ENCODE results near the gene CYP19A1. TPM values are rescaled to one million over a fixed set of nuclear protein-coding genes. Genes with fewer than 3 reads are reported as not detected.

The CYP19A1 gene
- total RNA-seq, 4 donors from 2014 or later = 1.8 to 2.9 (median 2.5) TPM; not detected in 1

DNA sequence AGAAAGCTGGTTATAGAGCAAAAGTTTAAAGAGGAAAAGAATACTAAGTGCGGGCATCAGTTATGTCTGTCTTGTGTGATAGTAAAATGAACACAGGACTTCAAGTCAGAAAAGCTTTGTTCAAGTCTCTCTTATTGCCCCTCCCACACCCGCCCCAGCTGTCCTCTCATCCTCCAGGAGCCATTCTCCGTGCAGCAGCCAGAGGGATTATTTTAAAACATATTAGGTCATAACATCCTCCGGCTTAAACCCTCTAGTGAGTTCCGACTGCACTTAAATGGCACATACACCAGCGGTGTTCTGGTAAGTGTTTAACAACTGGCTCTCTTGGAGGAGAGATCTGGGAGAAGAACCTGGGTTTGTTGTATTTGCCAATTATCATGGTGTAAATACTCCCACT lies 138.9 kb downstream of the CYP19A1 start:
- peaks cover 17% of the 10 kb centered on the region for H3K27me3 ChIP-seq
- TF ChIP-seq, protein P1, sequence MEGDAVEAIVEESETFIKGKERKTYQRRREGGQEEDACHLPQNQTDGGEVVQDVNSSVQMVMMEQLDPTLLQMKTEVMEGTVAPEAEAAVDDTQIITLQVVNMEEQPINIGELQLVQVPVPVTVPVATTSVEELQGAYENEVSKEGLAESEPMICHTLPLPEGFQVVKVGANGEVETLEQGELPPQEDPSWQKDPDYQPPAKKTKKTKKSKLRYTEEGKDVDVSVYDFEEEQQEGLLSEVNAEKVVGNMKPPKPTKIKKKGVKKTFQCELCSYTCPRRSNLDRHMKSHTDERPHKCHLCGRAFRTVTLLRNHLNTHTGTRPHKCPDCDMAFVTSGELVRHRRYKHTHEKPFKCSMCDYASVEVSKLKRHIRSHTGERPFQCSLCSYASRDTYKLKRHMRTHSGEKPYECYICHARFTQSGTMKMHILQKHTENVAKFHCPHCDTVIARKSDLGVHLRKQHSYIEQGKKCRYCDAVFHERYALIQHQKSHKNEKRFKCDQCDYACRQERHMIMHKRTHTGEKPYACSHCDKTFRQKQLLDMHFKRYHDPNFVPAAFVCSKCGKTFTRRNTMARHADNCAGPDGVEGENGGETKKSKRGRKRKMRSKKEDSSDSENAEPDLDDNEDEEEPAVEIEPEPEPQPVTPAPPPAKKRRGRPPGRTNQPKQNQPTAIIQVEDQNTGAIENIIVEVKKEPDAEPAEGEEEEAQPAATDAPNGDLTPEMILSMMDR (IDR thresholded peaks at IDR 0.05) = no peak
- H3K27ac ChIP-seq = no peak overlapping the region
- H3K4me1 ChIP-seq = no peaks in the 10 kb centered on the region
- H3K36me3 ChIP-seq = no peaks in the 10 kb centered on the region
- 71 to 78% methylated on average over 3 to 6 of the region's 6 CpGs for WGBS, 2 donors (ENCODE audit: low coverage in 1 of 2)
- no peaks in the 10 kb centered on the region for H3K9me3 ChIP-seq
- H3K4me3 ChIP-seq = no peak overlapping the region
- no peak for ATAC-seq

DNA sequence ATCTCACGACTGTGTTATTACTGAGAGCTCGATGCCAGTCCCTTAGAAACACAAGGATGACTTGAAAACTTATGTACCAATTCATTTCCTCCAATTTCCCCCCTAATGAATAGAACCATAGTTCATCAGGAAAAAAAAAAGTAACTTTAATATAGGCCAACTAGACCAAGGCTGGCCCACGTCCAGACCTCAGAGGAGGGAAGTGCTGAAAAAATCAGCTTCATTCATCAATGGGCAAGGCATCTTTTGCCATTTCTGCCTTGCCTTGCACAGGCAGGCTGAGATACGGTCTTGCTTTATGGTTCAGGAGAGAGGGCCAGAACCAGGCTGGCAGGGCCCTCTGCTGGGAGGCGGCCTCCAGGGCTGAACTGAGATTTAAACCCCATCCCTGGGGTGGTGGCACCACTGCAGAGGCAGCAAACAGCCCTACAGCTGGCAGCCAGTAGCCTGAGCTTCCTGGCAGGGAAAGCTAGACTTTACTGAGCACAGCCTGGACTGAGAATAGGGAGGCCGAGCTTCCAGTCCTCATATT lies 139.6 kb downstream of the CYP19A1 start:
- Histone ChIP-seq H3K36me3 (no peaks in the 10 kb centered on the region), H3K27me3 (peaks cover 17% of the 10 kb centered on the region), H3K27ac (no peak overlapping the region), H3K4me3 (no peak overlapping the region), H3K9me3 (no peaks in the 10 kb centered on the region), H3K4me1 (no peaks in the 10 kb centered on the region)
- ATAC-seq = no peak
- WGBS, 2 donors (ENCODE audit: low coverage in 1 of 2) = 50 to 60% methylated on average over 2 to 3 of the region's 6 CpGs
- TF ChIP-seq POLR2A (IDR thresholded peaks at IDR 0.05) (no peak), POLR2AphosphoS5 (IDR thresholded peaks at IDR 0.05) (no peak), EP300 (IDR thresholded peaks at IDR 0.05) (no peak)
- TF ChIP-seq, protein P1 (IDR thresholded peaks at IDR 0.05) = no peak

DNA sequence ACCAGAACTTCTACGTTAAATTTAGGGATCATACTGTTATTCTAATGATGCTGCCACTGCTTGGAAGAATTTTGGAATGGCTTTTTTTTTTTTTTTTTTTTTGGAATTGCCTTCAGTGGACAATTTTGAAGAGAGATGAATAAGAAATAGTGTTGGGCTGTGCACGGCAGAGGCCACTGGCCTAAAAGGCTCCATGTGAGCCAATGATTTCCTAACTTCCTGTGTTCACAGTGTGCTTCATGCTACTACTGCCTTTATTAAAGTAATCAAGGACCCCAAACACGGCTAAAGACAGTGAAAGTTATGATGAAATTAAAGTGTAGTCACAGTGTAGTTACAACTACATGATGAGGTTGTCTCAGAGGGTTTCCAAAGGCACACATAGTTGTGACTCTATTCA lies 142.9 kb downstream of the CYP19A1 start:
- Histone ChIP-seq H3K36me3 (no peaks in the 10 kb centered on the region), H3K4me1 (peaks cover 0 to 7% (median 5%) of the 10 kb centered on the region in 3 donors), H3K9me3 (no peaks in the 10 kb centered on the region), H3K4me3 (no peak overlapping the region), H3K27ac (no peak overlapping the region), H3K27me3 (peaks cover 13% of the 10 kb centered on the region)
- no peak for ATAC-seq
- no peak for TF ChIP-seq POLR2AphosphoS5 (IDR thresholded peaks at IDR 0.05)
- no peak for TF ChIP-seq POLR2A (IDR thresholded peaks at IDR 0.05)
- no peak for TF ChIP-seq EP300 (IDR thresholded peaks at IDR 0.05)
- TF ChIP-seq, protein P1 (IDR thresholded peaks at IDR 0.05) = no peak
- 40 to 77% methylated on average over 2 to 3 of the region's 3 CpGs for WGBS, 2 donors (ENCODE audit: low coverage in 1 of 2)

DNA sequence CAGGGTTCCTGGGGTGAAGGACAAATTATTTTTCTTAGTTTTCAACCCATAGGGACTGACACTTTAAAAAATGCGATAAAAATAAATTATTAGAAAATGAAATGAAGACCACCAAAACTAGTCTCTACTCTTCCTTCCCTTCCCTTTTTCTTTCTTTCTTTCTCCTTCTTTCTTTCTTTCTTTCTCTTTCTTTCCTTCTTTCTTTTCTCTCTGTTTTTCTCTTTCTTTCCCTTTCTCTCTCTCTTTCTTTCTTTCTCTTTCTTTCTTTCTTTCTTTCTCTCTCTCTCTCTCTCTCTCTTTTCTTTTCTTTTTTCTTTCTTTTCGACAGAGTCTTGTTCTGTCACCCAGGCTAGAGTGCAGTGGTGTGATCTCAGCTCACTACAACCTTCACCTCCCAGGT lies 144.4 kb downstream of the CYP19A1 start:
- H3K4me3 ChIP-seq = no peak overlapping the region
- no peak overlapping the region for H3K27ac ChIP-seq
- no peaks in the 10 kb centered on the region for H3K9me3 ChIP-seq
- WGBS, 2 donors (ENCODE audit: low coverage in 1 of 2) = 76 to 100% methylated on average over 1 to 2 of the region's 2 CpGs
- peaks cover 0 to 12% (median 5%) of the 10 kb centered on the region in 3 donors for H3K4me1 ChIP-seq
- no peak for ATAC-seq
- H3K36me3 ChIP-seq = no peaks in the 10 kb centered on the region
- H3K27me3 ChIP-seq = peaks cover 13% of the 10 kb centered on the region
- TF ChIP-seq POLR2AphosphoS5 (IDR thresholded peaks at IDR 0.05) (no peak), EP300 (IDR thresholded peaks at IDR 0.05) (no peak), POLR2A (IDR thresholded peaks at IDR 0.05) (no peak)
- TF ChIP-seq, protein P1 (IDR thresholded peaks at IDR 0.05) = no peak

DNA sequence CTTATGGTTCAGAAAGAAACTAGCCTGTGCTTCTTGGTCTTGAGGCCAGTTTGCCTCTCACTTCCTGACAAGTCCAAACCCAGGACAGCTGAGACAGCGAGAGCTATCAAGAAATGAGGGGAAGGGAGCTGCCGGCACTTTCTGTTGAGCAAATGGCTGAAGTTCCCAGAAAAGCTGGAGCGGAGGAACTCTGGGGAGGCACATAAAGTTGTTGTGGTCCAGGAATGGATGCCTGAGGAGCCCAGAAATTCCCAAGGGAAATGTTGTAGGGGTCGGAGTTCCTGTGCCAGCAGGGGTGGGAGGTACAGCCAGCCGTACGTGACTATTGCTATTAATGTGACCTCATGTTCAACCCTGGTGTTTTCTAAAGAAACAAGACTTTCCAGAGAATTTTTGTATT lies 144.9 kb downstream of the CYP19A1 start:
- Histone ChIP-seq H3K4me1 (peaks cover 0 to 12% (median 5%) of the 10 kb centered on the region in 3 donors), H3K4me3 (no peak overlapping the region), H3K27me3 (peaks cover 13% of the 10 kb centered on the region), H3K36me3 (no peaks in the 10 kb centered on the region), H3K9me3 (no peaks in the 10 kb centered on the region), H3K27ac (no peak overlapping the region)
- no peak for ATAC-seq
- TF ChIP-seq EP300 (IDR thresholded peaks at IDR 0.05) (no peak), POLR2AphosphoS5 (IDR thresholded peaks at IDR 0.05) (no peak), POLR2A (IDR thresholded peaks at IDR 0.05) (no peak)
- TF ChIP-seq, protein P1 (IDR thresholded peaks at IDR 0.05) = no peak
- WGBS, 2 donors (ENCODE audit: low coverage in 1 of 2) = 75 to 78% methylated on average over 2 to 4 of the region's 6 CpGs
